Epithelial cell of proximal tubule (primary cell): ENCODE data around the gene MED8. TPM values are rescaled to one million over a fixed set of nuclear protein-coding genes. Genes with fewer than 3 reads are reported as not detected.
A peak's percentile ranks its signal among the peaks of the same experiment; 100 is the strongest.

ENCODE experiments used
- DNase-seq: peaks from one replicate; pipeline ENCODE4 v3.0.0-alpha.2; 2011; ENCODE audit warnings: low read depth
- H3K4me3 ChIP-seq: 2 replicates; pipeline ENCODE4 v1.5.1; 2011; ENCODE audit warnings: low read depth, mild to moderate bottlenecking, low read length
- total RNA-seq: library from RNA; depleted of rRNA; stranded (reverse); fragments of >200 nt; gene quantifications from 2 replicates; pipeline ENCODE4 v1.2.3, GENCODE V29; 2015
- TF ChIP-seq, protein P1 (sequence below): conservative IDR thresholded peaks from 2 replicates; pipeline ENCODE4 v1.5.1; 2012; ENCODE audit warnings: low read depth, mild to moderate bottlenecking, low read length

MED8 gene
- total RNA-seq, 1 donor from 2014 or later, result 25.2 TPM

DNA sequence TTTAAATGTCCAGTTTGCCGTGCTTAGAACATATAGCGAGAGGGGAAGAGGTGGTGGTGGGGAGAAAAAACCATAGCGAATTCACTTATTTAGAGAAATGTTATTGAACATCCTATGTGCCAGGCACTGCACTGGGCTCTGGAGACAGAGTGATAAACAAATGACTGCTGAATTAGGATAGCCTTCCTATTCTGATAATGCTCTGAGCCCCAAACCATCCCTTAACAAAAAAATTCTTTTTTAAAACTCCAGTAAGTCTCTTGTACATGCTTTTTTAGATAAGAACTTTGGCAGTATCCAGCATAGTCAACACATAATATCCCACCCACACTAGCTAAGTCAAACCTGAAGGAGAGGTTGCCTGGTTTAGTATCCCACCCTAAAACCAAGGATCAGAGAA is 8.6 kb upstream of the MED8 start:
- no peak for DNase-seq
- TF ChIP-seq, protein P1, sequence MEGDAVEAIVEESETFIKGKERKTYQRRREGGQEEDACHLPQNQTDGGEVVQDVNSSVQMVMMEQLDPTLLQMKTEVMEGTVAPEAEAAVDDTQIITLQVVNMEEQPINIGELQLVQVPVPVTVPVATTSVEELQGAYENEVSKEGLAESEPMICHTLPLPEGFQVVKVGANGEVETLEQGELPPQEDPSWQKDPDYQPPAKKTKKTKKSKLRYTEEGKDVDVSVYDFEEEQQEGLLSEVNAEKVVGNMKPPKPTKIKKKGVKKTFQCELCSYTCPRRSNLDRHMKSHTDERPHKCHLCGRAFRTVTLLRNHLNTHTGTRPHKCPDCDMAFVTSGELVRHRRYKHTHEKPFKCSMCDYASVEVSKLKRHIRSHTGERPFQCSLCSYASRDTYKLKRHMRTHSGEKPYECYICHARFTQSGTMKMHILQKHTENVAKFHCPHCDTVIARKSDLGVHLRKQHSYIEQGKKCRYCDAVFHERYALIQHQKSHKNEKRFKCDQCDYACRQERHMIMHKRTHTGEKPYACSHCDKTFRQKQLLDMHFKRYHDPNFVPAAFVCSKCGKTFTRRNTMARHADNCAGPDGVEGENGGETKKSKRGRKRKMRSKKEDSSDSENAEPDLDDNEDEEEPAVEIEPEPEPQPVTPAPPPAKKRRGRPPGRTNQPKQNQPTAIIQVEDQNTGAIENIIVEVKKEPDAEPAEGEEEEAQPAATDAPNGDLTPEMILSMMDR, result no peak
- no peak overlapping the region for H3K4me3 ChIP-seq

DNA sequence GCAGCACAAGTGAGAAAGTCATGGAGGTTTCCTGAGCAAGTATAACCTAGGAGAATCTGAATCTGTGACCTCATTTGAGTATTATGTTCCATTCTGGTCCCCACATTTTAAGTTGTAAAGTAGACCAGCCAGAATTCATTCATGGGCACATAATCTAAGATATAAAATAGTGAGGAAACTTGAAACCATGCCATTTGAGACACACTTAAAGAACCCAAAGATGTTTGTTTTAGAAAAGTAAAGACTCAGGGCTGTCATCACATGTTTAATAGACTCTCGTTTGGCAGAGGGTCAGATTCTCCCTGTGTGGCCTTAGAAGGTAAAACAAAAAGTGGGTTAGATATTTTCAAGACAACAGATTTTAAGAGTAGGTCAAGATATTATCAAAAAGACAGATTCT is 6.5 kb upstream of the MED8 start:
- no peak for DNase-seq
- no peak overlapping the region for H3K4me3 ChIP-seq
- TF ChIP-seq, protein P1, result no peak

DNA sequence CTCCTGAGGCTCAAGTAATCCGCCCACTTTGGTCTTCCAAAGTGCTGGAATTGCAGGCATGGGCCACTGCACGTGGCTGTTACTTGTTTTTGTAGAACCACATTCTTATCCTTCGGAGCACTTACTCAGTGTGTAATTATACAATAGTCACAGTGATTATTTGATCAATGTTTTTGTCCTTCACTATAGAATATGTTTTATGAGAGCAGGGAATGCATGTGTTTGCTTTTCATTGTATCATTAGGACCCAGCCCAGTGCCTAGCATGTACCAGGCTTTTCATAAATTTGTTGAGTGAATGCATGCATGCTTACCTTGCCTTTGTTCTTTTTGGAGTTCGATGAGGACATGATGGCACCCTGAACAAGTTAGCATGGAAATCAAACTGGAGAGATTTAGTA is 5.9 kb upstream of the MED8 start:
- no peak overlapping the region for H3K4me3 ChIP-seq
- TF ChIP-seq, protein P1, result no peak
- no peak for DNase-seq

DNA sequence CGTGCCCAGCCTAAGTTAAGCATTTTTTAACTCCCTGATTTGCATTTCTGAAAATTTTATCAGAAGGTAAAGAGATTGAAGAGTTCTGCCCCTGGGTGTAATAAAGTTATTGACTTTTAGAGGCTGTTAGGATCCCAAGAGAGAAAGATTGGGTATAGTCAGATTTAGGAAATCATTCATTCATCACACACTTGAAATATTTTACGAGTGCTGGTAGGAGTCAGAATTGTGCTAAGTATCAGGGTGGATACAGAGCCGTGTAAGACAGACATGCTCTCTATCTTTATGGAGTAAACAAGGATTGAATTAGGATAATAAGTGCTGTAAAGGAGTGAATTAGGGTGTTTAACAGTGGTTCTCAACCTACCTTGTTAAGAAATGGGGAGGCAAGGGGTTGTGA is 3.1 kb upstream of the MED8 start:
- no peak overlapping the region for H3K4me3 ChIP-seq
- DNase-seq, result no peak
- TF ChIP-seq, protein P1, result no peak

DNA sequence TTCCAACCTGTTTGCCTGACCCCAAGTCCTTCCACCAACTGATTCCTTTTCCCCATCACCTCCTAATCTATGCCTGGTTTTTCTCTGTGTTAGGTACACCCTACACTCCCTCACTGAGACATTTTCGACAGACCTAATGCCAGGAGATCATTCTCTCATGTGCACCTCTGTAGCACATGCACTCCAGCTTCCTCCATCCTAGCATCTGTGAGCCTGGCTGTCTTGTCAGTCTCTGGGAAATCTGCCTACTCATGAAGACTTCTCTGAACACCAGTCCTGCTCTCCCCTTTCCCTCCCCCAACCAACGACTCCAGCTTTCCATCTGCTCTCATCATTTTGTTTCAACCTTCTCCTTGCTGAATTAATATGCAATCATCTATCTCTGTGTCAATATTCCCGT is 987 bp downstream of the MED8 start:
- TF ChIP-seq, protein P1, result no peak
- DNase-seq, result no peak
- H3K4me3 ChIP-seq, result peak overlapping the region; percentile 83

DNA sequence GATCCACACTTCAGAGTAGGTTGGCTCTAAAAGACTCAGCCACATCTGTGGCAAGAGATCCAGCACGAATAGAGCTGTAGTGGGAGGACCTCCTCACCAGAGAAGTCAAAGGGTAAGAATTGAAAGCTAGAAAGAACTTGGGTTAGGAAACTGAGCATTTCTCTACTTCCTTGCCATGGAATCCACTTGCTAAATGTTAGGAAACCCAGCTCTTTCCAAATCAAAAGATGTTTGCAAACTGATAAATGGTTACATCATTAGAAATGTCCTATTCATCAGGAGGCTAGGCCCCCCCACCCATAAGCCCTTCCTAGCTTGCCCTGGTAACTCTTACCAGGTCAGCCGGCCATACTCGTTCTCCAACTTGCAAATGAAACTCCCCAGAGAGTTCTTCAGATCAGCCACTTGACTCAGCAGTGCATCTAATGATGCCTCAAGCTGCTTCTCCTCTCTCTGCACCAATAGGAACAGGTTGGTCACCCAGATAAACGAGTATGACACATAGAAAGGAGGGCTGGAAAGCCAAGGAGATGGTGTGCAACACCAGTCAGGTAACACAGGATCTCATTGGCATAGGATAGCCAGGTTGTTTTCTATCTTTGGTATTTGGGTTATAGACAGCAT is 1.5 kb downstream of the MED8 start:
- TF ChIP-seq, protein P1, result no peak
- H3K4me3 ChIP-seq, result peak overlapping the region; percentile 83
- no peak for DNase-seq

DNA sequence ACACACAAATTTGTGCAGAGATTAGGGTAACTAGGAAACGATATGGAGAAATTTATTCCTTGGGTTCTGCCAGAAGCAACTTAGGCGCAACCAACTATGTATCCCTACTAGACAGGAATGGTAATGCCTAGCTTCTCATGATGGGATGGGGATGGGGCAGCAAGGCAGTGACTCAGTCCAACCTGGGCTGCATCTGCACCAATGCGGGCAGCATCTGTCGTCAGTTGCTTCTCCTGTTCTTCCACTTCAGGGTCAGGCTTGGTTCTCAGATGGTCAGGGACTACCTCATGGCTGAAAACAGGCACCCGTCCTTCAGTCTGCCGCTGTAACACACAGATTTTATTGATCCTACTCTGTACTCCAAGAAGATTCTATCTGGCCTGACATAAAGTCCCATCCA is 2.9 kb downstream of the MED8 start:
- TF ChIP-seq, protein P1, result no peak

More for the DNA sequence above, 2.9 kb downstream of the MED8 start:
- DNase-seq, result no peak
- no peak overlapping the region for H3K4me3 ChIP-seq
